ENCODE data around the gene ZNF804B.

ZNF804B gene

DNA sequence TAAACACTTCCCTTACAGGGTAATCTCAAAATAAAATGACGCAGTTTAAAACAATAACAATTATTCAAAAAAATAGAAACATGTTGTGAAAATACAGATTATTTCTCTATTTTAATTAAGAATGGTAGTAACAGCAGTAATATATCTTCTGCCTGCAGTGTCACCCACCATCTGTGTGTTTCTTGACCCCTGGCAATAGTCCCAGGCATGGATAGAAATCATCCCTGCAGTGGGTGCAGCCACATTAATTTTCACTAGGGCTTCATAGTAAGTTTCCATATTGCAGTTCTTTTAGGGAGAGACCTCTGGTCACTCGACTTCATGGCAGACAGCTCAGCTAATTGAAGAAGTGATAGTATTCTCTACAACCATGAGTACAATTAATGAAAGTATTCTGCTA lies 506.1 kb downstream of the ZNF804B start:
- DNase-seq (ENCODE audit: low read depth, low spot score) = no peak
- ChIA-PET POLR2A (no interaction called here), CTCF (no interaction called here)
- H3K4me3 ChIP-seq (ENCODE audit: low read depth, low read length) = no peak overlapping the region
- TF ChIP-seq CTCF (IDR thresholded peaks at IDR 0.05; ENCODE audit: insufficient read depth, low read length, missing control alignments) = no peak

- no peak for DNase-seq (ENCODE audit: low read depth, low spot score)
- no peak for TF ChIP-seq CTCF (IDR thresholded peaks at IDR 0.05; ENCODE audit: insufficient read depth, low read length, missing control alignments)
- H3K4me3 ChIP-seq (ENCODE audit: low read depth, low read length) = no peak overlapping the region
- POLR2A ChIA-PET = no interaction called here
- CTCF ChIA-PET = no interaction called here
Measured at GRCh38 chr7:89283302-89283701, 523.8 kb downstream of the ZNF804B start.

- no peak for DNase-seq (ENCODE audit: low read depth, low spot score)
- POLR2A ChIA-PET = no interaction called here
- H3K4me3 ChIP-seq (ENCODE audit: low read depth, low read length) = no peak overlapping the region
- no peak for TF ChIP-seq CTCF (IDR thresholded peaks at IDR 0.05; ENCODE audit: insufficient read depth, low read length, missing control alignments)
- CTCF ChIA-PET = no interaction called here
Measured at GRCh38 chr7:89308535-89308934, 549.0 kb downstream of the ZNF804B start.

DNA sequence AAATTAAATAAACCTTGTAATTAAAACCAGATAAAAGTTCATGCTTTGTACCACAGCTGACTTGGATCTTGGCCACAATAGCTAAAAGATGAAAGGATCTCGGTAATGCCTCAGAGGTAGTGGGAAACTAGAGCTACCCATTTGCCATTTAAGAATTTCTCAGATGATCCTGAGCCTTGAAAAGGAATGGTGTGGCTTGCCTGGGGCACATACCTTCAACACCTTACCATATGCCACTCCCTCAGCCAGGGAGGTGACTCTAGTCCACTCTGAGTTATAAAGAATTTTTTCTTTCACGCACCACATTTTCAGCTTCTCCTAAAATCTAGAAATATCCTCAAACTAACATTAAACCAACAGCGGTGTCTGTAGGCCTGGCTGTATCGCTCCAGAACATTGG lies 552.4 kb downstream of the ZNF804B start:
- ChIA-PET CTCF (no interaction called here), POLR2A (no interaction called here)
- no peak for DNase-seq (ENCODE audit: low read depth, low spot score)
- H3K4me3 ChIP-seq (ENCODE audit: low read depth, low read length) = no peak overlapping the region
- TF ChIP-seq CTCF (IDR thresholded peaks at IDR 0.05; ENCODE audit: insufficient read depth, low read length, missing control alignments) = no peak

DNA sequence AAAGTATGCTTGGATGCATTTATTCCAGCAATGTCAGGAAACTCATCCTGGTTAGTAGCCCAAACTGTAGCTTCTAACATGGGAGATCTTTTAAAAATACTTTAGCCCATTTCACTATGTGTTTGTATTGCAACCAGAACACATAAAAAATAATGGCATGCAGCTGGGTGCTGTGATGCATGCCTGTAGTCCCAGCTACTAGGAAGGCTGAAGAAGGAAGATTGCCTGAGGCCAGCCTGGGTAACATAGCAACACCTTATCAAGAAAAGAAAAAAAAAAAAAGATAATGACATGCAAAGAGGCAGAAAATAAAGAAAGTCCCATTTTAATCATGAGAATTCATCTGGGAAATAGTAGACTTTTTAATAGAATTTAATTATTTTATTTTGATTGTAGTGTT lies 553.1 kb downstream of the ZNF804B start:
- ChIA-PET POLR2A (no interaction called here), CTCF (no interaction called here)
- DNase-seq (ENCODE audit: low read depth, low spot score) = no peak
- H3K4me3 ChIP-seq (ENCODE audit: low read depth, low read length) = no peak overlapping the region
- no peak for TF ChIP-seq CTCF (IDR thresholded peaks at IDR 0.05; ENCODE audit: insufficient read depth, low read length, missing control alignments)

GRCh38 chr7:89316584-89317251 lies 557.2 kb downstream of the ZNF804B start:
- CTCF ChIA-PET = no interaction called here

More at GRCh38 chr7:89316584-89317251, 557.2 kb downstream of the ZNF804B start:
- POLR2A ChIA-PET = no interaction called here
- TF ChIP-seq CTCF (IDR thresholded peaks at IDR 0.05; ENCODE audit: insufficient read depth, low read length, missing control alignments) = no peak
- DNase-seq (ENCODE audit: low read depth, low spot score) = no peak
- no peak overlapping the region for H3K4me3 ChIP-seq (ENCODE audit: low read depth, low read length)
